Limb (tissue), 2 donors: ENCODE results near the gene TRPM1.
"Not testable (repeated sequence)": the region's sequence is repeated elsewhere in the genome, so short reads cannot be mapped to it uniquely, and the experiment has no call there.

Source experiments
- DNase-seq, 2 donors: peaks; one replicate each; pipeline ENCODE4 v3.0.0-alpha.2; 2016; ENCODE audit errors: extremely low spot score in 2 of 2

Gene TRPM1

GRCh38 chr15:31125061-31125460 lies 23.5 kb upstream of the TRPM1 start:
- DNase-seq, result no peak

GRCh38 chr15:31116423-31117030 lies 15.0 kb upstream of the TRPM1 start:
- DNase-seq, result no peak

- DNase-seq, result no peak
Measured at GRCh38 chr15:31111091-31111647, 9.6 kb upstream of the TRPM1 start.

GRCh38 chr15:31108836-31109235 lies 7.3 kb upstream of the TRPM1 start:
- DNase-seq, result no peak

GRCh38 chr15:31106495-31107300 lies 5.2 kb upstream of the TRPM1 start:
- no peak for DNase-seq

GRCh38 chr15:31104003-31104402 lies 2.5 kb upstream of the TRPM1 start:
- no peak for DNase-seq

- DNase-seq, result no peak
Measured at GRCh38 chr15:31102374-31103342, 1.1 kb upstream of the TRPM1 start.

GRCh38 chr15:31102039-31102321 lies 455 bp upstream of the TRPM1 start:
- no peak for DNase-seq

- no peak for DNase-seq
Measured at GRCh38 chr15:31100738-31101137, 787 bp downstream of the TRPM1 start.

GRCh38 chr15:31098953-31099740 lies 2.4 kb downstream of the TRPM1 start:
- no peak for DNase-seq

- no peak for DNase-seq
Measured at GRCh38 chr15:31098491-31098917, 3.0 kb downstream of the TRPM1 start.

- DNase-seq, result no peak
Measured at GRCh38 chr15:31096563-31096962, 5.0 kb downstream of the TRPM1 start.

GRCh38 chr15:31091481-31091880 lies 10.0 kb downstream of the TRPM1 start:
- DNase-seq, result no peak

- no peak for DNase-seq
Measured at GRCh38 chr15:31090766-31091165, 10.8 kb downstream of the TRPM1 start.

- no peak for DNase-seq
Measured at GRCh38 chr15:31089368-31090047, 12.0 kb downstream of the TRPM1 start.

- DNase-seq, result no peak
Measured at GRCh38 chr15:31088672-31089367, 12.7 kb downstream of the TRPM1 start.

GRCh38 chr15:31088041-31088440 lies 13.5 kb downstream of the TRPM1 start:
- DNase-seq, result not testable (repeated sequence)

- DNase-seq, result no peak
Measured at GRCh38 chr15:31086344-31086743, 15.2 kb downstream of the TRPM1 start.

GRCh38 chr15:31085359-31085758 lies 16.2 kb downstream of the TRPM1 start:
- no peak for DNase-seq

GRCh38 chr15:31084176-31084575 lies 17.3 kb downstream of the TRPM1 start:
- no peak for DNase-seq
